ENCODE results near the gene GNG4. TPM values are rescaled to one million over a fixed set of nuclear protein-coding genes. Genes with fewer than 3 reads are reported as not detected.

The GNG4 gene
- total and polyA plus RNA-seq, 2 donors (not counting 1 experiment from before 2014, with no cell fraction given) = 0.52 TPM; not detected in 1

DNA sequence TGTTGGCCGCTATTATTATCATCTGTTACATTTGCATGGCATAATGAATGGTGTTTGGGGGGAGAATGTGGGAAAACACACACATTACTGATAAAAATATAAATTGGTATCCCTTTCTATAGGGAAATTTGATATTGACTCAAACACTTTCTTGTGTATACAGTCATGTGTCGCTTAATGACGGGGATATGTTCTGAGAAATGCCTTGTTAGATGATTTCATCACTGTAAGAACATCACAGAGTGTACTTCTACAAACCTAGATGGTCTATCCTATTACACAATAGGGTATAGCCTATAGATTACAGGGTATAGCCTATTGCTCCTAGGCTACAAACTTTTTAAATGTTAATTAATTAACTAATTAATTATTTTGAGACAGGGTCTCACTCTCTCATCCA lies 78.1 kb downstream of the GNG4 start:
- no peak overlapping the region for H3K27ac Mint-ChIP-seq
- CTCF ChIA-PET = no interaction called here
- intact Hi-C loops (cut with micrococcal nuclease) = no loop called here

DNA sequence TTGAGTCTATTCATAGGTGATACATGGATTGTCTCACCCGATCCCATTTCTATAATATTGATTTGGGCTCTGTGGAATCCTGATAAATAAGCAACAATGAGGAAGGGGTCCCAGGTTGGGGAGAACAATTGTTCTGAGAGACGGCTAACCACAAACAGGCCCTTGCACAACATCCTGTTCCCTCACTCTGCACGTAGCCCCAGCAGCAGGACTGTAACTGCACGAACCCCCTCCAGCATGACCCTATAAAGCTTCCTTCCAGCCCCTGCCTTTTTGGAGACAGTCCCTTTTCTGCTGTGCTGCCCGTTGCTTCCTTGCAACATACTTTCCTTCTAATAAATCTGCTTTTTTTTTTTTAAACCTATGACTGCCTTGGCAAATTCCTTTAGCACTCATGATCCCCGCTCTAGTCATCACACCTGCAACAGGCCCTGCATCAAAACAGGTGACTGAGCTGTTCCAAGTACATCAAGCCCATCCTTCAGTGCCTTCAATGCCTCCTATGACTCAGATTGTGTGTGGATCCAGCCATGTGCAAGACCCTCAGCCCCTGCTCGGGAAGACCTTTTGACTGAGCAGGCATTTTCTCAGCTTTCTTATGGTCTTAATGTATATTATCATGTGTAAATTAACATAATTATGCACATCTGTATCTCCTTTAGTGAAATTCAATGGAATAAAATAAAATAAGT lies 81.6 kb downstream of the GNG4 start:
- H3K9ac ChIP-seq (ENCODE audit: low read length) = no peak overlapping the region
- Mint-ChIP-seq H3K4me1 (peaks cover 4% of the 10 kb centered on the region), H3K27me3 (peaks cover 8% of the 10 kb centered on the region), H3K27ac (no peak overlapping the region), H3K9me3 (ENCODE audit: insufficient read depth) (no peaks in the 10 kb centered on the region), H3K4me3 (no peak overlapping the region)
- H3K27me3 ChIP-seq (replicated peaks in 1 of 4; ENCODE audit: control extremely low read depth in 1 of 4, control insufficient read depth in 3 of 4, insufficient read depth in 4 of 4, low read length in 3 of 4) = no peaks in the 10 kb centered on the region
- no peak overlapping the region for H3K27ac ChIP-seq (ENCODE audit: low read length in 2 of 2)
- no peaks in the 10 kb centered on the region for H3K9me3 ChIP-seq (ENCODE audit: control extremely low read depth in 1 of 3, control insufficient read depth in 2 of 3, insufficient read depth in 1 of 3, low read length in 2 of 3)
- ChIA-PET CTCF (no interaction called here), POLR2A (no interaction called here)
- no peak overlapping the region for H3K4me3 ChIP-seq (ENCODE audit: control extremely low read depth in 1 of 5, extremely low read depth in 1 of 5, insufficient read depth in 1 of 5, low read depth in 2 of 5, low read length in 4 of 5)
- H3K4me1 ChIP-seq (ENCODE audit: control insufficient read depth in 2 of 2, insufficient read depth in 2 of 2, low read length in 2 of 2) = no peaks in the 10 kb centered on the region
- TF ChIP-seq, protein P1, sequence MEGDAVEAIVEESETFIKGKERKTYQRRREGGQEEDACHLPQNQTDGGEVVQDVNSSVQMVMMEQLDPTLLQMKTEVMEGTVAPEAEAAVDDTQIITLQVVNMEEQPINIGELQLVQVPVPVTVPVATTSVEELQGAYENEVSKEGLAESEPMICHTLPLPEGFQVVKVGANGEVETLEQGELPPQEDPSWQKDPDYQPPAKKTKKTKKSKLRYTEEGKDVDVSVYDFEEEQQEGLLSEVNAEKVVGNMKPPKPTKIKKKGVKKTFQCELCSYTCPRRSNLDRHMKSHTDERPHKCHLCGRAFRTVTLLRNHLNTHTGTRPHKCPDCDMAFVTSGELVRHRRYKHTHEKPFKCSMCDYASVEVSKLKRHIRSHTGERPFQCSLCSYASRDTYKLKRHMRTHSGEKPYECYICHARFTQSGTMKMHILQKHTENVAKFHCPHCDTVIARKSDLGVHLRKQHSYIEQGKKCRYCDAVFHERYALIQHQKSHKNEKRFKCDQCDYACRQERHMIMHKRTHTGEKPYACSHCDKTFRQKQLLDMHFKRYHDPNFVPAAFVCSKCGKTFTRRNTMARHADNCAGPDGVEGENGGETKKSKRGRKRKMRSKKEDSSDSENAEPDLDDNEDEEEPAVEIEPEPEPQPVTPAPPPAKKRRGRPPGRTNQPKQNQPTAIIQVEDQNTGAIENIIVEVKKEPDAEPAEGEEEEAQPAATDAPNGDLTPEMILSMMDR (IDR thresholded peaks at IDR 0.05) = no peak
- TF ChIP-seq EZH2 (IDR thresholded peaks at IDR 0.05; ENCODE audit: borderline replicate concordance, insufficient read depth, low read depth, low read length, poor library complexity, severe bottlenecking) = no peak
- no peak for DNase-seq
- no peak overlapping the region for H2AFZ ChIP-seq (ENCODE audit: insufficient read depth, low read depth, low read length, poor library complexity, severe bottlenecking)
- 16% methylated on average over 5 of the region's 7 CpGs for WGBS (ENCODE audit: insufficient coverage)
- no peaks in the 10 kb centered on the region for H3K79me2 ChIP-seq (ENCODE audit: control insufficient read depth, insufficient read depth, low read length)
- intact Hi-C loops (cut with micrococcal nuclease) = no loop called here
- H3K36me3 ChIP-seq (replicated peaks in 1 of 2; ENCODE audit: control extremely low read depth in 1 of 2, control insufficient read depth in 1 of 2, extremely low read depth in 1 of 2, insufficient read depth in 2 of 2, low read length in 1 of 2) = no peaks in the 10 kb centered on the region
- no peak for ATAC-seq (ENCODE audit: low read depth)
- no peaks in the 10 kb centered on the region for H4K20me1 ChIP-seq (ENCODE audit: control insufficient read depth, insufficient read depth, low read length, poor library complexity, severe bottlenecking)
- no peak overlapping the region for H3K4me2 ChIP-seq (replicated peaks; ENCODE audit: low read depth, low read length, poor library complexity, severe bottlenecking)

More for the DNA sequence above, 78.1 kb downstream of the GNG4 start:
- H3K4me3 Mint-ChIP-seq = no peak overlapping the region
- Histone ChIP-seq H2AFZ (ENCODE audit: insufficient read depth, low read depth, low read length, poor library complexity, severe bottlenecking) (no peak overlapping the region), H3K4me2 (replicated peaks; ENCODE audit: low read depth, low read length, poor library complexity, severe bottlenecking) (no peak overlapping the region), H3K36me3 (replicated peaks in 1 of 2; ENCODE audit: control extremely low read depth in 1 of 2, control insufficient read depth in 1 of 2, extremely low read depth in 1 of 2, insufficient read depth in 2 of 2, low read length in 1 of 2) (no peaks in the 10 kb centered on the region), H3K4me3 (ENCODE audit: control extremely low read depth in 1 of 5, extremely low read depth in 1 of 5, insufficient read depth in 1 of 5, low read depth in 2 of 5, low read length in 4 of 5) (no peak overlapping the region), H3K27me3 (replicated peaks in 1 of 4; ENCODE audit: control extremely low read depth in 1 of 4, control insufficient read depth in 3 of 4, insufficient read depth in 4 of 4, low read length in 3 of 4) (no peaks in the 10 kb centered on the region), H3K4me1 (ENCODE audit: control insufficient read depth in 2 of 2, insufficient read depth in 2 of 2, low read length in 2 of 2) (no peaks in the 10 kb centered on the region), H3K9me3 (ENCODE audit: control extremely low read depth in 1 of 3, control insufficient read depth in 2 of 3, insufficient read depth in 1 of 3, low read length in 2 of 3) (no peaks in the 10 kb centered on the region), H3K9ac (ENCODE audit: low read length) (no peak overlapping the region), H3K27ac (ENCODE audit: low read length in 2 of 2) (no peak overlapping the region), H4K20me1 (ENCODE audit: control insufficient read depth, insufficient read depth, low read length, poor library complexity, severe bottlenecking) (no peaks in the 10 kb centered on the region), H3K79me2 (ENCODE audit: control insufficient read depth, insufficient read depth, low read length) (no peaks in the 10 kb centered on the region)
- ATAC-seq (ENCODE audit: low read depth) = no peak
- peaks cover 4% of the 10 kb centered on the region for H3K4me1 Mint-ChIP-seq
- no peaks in the 10 kb centered on the region for H3K27me3 Mint-ChIP-seq
- no peak for DNase-seq
- POLR2A ChIA-PET = no interaction called here
- TF ChIP-seq EZH2 (IDR thresholded peaks at IDR 0.05; ENCODE audit: borderline replicate concordance, insufficient read depth, low read depth, low read length, poor library complexity, severe bottlenecking) = no peak
- TF ChIP-seq, protein P1 (IDR thresholded peaks at IDR 0.05) = no peak
- no CpG with 5 or more reads among the region's 3 CpGs for WGBS (ENCODE audit: insufficient coverage)
- H3K9me3 Mint-ChIP-seq (ENCODE audit: insufficient read depth) = no peaks in the 10 kb centered on the region

Data from B cell (primary cell).